PC-3 (cell line): ENCODE data around the gene STEAP1B.
"Not testable (repeated sequence)": the region's sequence is repeated elsewhere in the genome, so short reads cannot be mapped to it uniquely, and the experiment has no call there.

ENCODE experiments used
- CTCF ChIP-seq: fragments of 300-600 bp; sonication (generic); conservative IDR thresholded peaks from 2 replicates; pipeline ENCODE4 v1.5.1; 2017; ENCODE audit warnings: antibody characterized with exemption, low read depth, mild to moderate bottlenecking, low read length
- EZH2phosphoT487 ChIP-seq: fragments of 300-600 bp; sonication (generic); IDR thresholded peaks from 2 replicates; pipeline ENCODE4 v1.6.1; 2018; ENCODE audit warnings: mild to moderate bottlenecking, antibody characterized with exemption, low read length, borderline replicate concordance

GRCh38 chr7:22514963-22515362 is 15.0 kb upstream of the STEAP1B start:
- TF ChIP-seq EZH2phosphoT487, CTCF: not testable (repeated sequence)
